BLaER1 treated with 17β-estradiol and CSF1 and Interleukin-3, amounts not matched to agents 10 nM and 100 nM (cell line): ENCODE measurements around the gene KLHL28.
"Not testable (repeated sequence)": the region's sequence is repeated elsewhere in the genome, so short reads cannot be mapped to it uniquely, and the experiment has no call there.

Experiments
- H3K27ac ChIP-seq, 11 experiments: shearing (Covaris generic); formaldehyde crosslinking; 2 replicates each; pipeline ENCODE4 v1.8.1; 2022
- H3K27me3 ChIP-seq, 11 experiments: shearing (Covaris generic); formaldehyde crosslinking; 2 replicates each; pipeline ENCODE4 v1.8.1; 2022
- H3K36me3 ChIP-seq, 11 experiments: shearing (Covaris generic); formaldehyde crosslinking; 2 replicates each; pipeline ENCODE4 v1.8.1; 2022
- H3K4me1 ChIP-seq, 10 experiments: shearing (Covaris generic); formaldehyde crosslinking; 2 replicates each; pipeline ENCODE4 v1.8.1; 2022
- H3K4me2 ChIP-seq, 11 experiments: shearing (Covaris generic); formaldehyde crosslinking; 2 replicates each; pipeline ENCODE4 v1.8.1; 2022
- H3K4me3 ChIP-seq, 10 experiments: shearing (Covaris generic); formaldehyde crosslinking; 2 replicates each; pipeline ENCODE4 v1.8.1; 2022
- H3K9ac ChIP-seq, 11 experiments: shearing (Covaris generic); formaldehyde crosslinking; 2 replicates each; pipeline ENCODE4 v1.8.1; 2022
- H3K9me3 ChIP-seq, 11 experiments: shearing (Covaris generic); formaldehyde crosslinking; replicated peaks in 1 of 11; 2 replicates each; pipeline ENCODE4 v1.8.1; 2022
- H4K20me1 ChIP-seq, 11 experiments: shearing (Covaris generic); formaldehyde crosslinking; 2 replicates each; pipeline ENCODE4 v1.8.1; 2022
- Cebpa-rat ChIP-seq, 11 experiments: shearing (Covaris generic); IDR thresholded peaks; 2 replicates each; pipeline ENCODE4 v1.8.1; 2022

The KLHL28 gene

GRCh38 chr14:44897845-44898151 is 63.9 kb downstream of the KLHL28 start:
- Histone ChIP-seq H3K4me1 (peaks cover 7 to 12% (median 11%) of the 10 kb centered on the region in 10 experiments; a peak in 17 of 20 replicates), H3K4me3 (peak overlapping the region; percentile 70 to 93 (median 91)), H3K36me3 (peaks cover 0 to 12% (median 0%) of the 10 kb centered on the region in 11 experiments; a peak in 2 of 22 replicates), H4K20me1 (no peaks in the 10 kb centered on the region), H3K27ac (peak overlapping the region; percentile 86 to 99 (median 93)), H3K9me3 (peaks cover 12 to 31% (median 18%) of the 10 kb centered on the region in 11 experiments; a peak in 21 of 22 replicates), H3K4me2 (peak overlapping the region; percentile 75 to 96 (median 90)), H3K9ac (peak overlapping the region; percentile 87 to 99 (median 95)), H3K27me3 (no peaks in the 10 kb centered on the region)
- no peak for TF ChIP-seq Cebpa-rat (IDR thresholded peaks at IDR 0.05)

- Histone ChIP-seq H3K4me1 (peaks cover 7 to 12% (median 11%) of the 10 kb centered on the region in 10 experiments; a peak in 17 of 20 replicates), H3K4me2 (peak overlapping the region; percentile 75 to 96 (median 90)), H3K27me3 (no peaks in the 10 kb centered on the region), H3K9me3 (peaks cover 14 to 35% (median 21%) of the 10 kb centered on the region in 11 experiments), H3K9ac (peak overlapping the region; percentile 87 to 99 (median 95)), H4K20me1 (no peaks in the 10 kb centered on the region), H3K27ac (peak overlapping the region; percentile 86 to 99 (median 93)), H3K4me3 (peak overlapping the region; percentile 70 to 93 (median 91)), H3K36me3 (peaks cover 0 to 10% (median 0%) of the 10 kb centered on the region in 11 experiments; a peak in 2 of 22 replicates)
- TF ChIP-seq Cebpa-rat (IDR thresholded peaks at IDR 0.05) = no peak
These were observed 64.5 kb downstream of the KLHL28 start for GRCh38 chr14:44897041-44897844.

GRCh38 chr14:44896275-44897040 is 65.3 kb downstream of the KLHL28 start:
- Histone ChIP-seq H3K4me2 (no peak overlapping the region), H3K27ac (peak overlapping the region in 5 of 11 experiments; percentile 1 to 99 (median 57); a peak in 6 of 22 replicates), H3K4me3 (peak overlapping the region; percentile 43 to 93 (median 91); a peak in 18 of 20 replicates)

DNA sequence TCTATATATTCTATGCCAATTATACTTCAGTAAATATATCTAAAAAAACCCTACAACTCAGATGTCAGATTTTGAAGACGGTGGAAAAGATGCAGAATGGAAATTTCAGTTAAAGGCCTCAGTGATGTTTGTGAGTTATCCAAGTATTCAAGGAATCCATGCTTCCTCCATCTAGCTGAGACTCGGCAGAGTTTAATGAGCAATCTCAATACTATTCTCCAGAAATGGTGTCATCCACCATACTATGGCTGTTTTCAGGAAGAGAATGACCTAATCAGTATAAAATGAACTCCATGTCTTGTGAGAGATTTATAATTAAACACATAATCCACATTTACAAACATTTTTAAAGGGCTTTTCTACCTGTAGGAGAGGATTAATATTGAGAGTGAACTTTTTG is 66.0 kb downstream of the KLHL28 start:
- H3K27me3 ChIP-seq = no peaks in the 10 kb centered on the region
- no peak for TF ChIP-seq Cebpa-rat (IDR thresholded peaks at IDR 0.05)
- H4K20me1 ChIP-seq = no peaks in the 10 kb centered on the region
- H3K4me1 ChIP-seq = peaks cover 7 to 12% (median 11%) of the 10 kb centered on the region in 10 experiments; a peak in 17 of 20 replicates
- no peak overlapping the region for H3K9ac ChIP-seq
- peaks cover 20 to 41% (median 27%) of the 10 kb centered on the region in 11 experiments for H3K9me3 ChIP-seq
- peaks cover 0 to 5% (median 0%) of the 10 kb centered on the region in 11 experiments; a peak in 1 of 22 replicates for H3K36me3 ChIP-seq
- no peak overlapping the region for H3K4me3 ChIP-seq
- H3K27ac ChIP-seq = no peak overlapping the region
- no peak overlapping the region for H3K4me2 ChIP-seq

More at GRCh38 chr14:44896275-44897040, 65.3 kb downstream of the KLHL28 start:
- Histone ChIP-seq H3K9ac (no peak overlapping the region), H3K4me1 (peaks cover 7 to 12% (median 11%) of the 10 kb centered on the region in 10 experiments; a peak in 17 of 20 replicates), H3K36me3 (peaks cover 0 to 5% (median 0%) of the 10 kb centered on the region in 11 experiments; a peak in 1 of 22 replicates), H3K27me3 (no peaks in the 10 kb centered on the region), H4K20me1 (no peaks in the 10 kb centered on the region), H3K9me3 (peaks cover 20 to 41% (median 27%) of the 10 kb centered on the region in 11 experiments)
- no peak for TF ChIP-seq Cebpa-rat (IDR thresholded peaks at IDR 0.05)

GRCh38 chr14:44893535-44893934 is 68.2 kb downstream of the KLHL28 start:
- H3K27ac ChIP-seq = no peak overlapping the region
- H3K4me3 ChIP-seq = no peak overlapping the region
- H3K9ac ChIP-seq = no peak overlapping the region
- H4K20me1 ChIP-seq = no peaks in the 10 kb centered on the region
- H3K27me3 ChIP-seq = no peaks in the 10 kb centered on the region
- TF ChIP-seq Cebpa-rat (IDR thresholded peaks at IDR 0.05) = no peak
- H3K36me3 ChIP-seq = no peaks in the 10 kb centered on the region
- H3K4me2 ChIP-seq = no peak overlapping the region
- H3K4me1 ChIP-seq = peaks cover 6 to 17% (median 8%) of the 10 kb centered on the region in 10 experiments; a peak in 17 of 20 replicates
- H3K9me3 ChIP-seq = peaks cover 20 to 41% (median 27%) of the 10 kb centered on the region in 11 experiments

- H3K4me3 ChIP-seq, H3K4me1 ChIP-seq, H3K27ac ChIP-seq, H3K36me3 ChIP-seq, H4K20me1 ChIP-seq, H3K9ac ChIP-seq, H3K27me3 ChIP-seq, H3K4me2 ChIP-seq: not testable (repeated sequence)
- H3K9me3 ChIP-seq = peaks cover 22 to 50% (median 32%) of the 10 kb centered on the region in 11 experiments
These were observed 69.9 kb downstream of the KLHL28 start for GRCh38 chr14:44891726-44892372.

- Histone ChIP-seq H3K4me3 (no peak overlapping the region), H3K4me2 (peak overlapping the region in 1 of 11 experiments; percentile 6; a peak in 1 of 22 replicates), H3K36me3 (no peaks in the 10 kb centered on the region), H3K4me1 (peaks cover 0 to 8% (median 0%) of the 10 kb centered on the region in 10 experiments; a peak in 2 of 20 replicates), H3K27me3 (no peaks in the 10 kb centered on the region), H3K9ac (no peak overlapping the region), H3K27ac (no peak overlapping the region), H3K9me3 (peaks cover 7 to 41% (median 21%) of the 10 kb centered on the region in 11 experiments; a peak in 19 of 22 replicates), H4K20me1 (no peaks in the 10 kb centered on the region)
- TF ChIP-seq Cebpa-rat (IDR thresholded peaks at IDR 0.05) = no peak
These were observed 71.9 kb downstream of the KLHL28 start for GRCh38 chr14:44889595-44890471.

GRCh38 chr14:44887596-44887955 is 74.2 kb downstream of the KLHL28 start:
- Histone ChIP-seq H3K4me2 (no peak overlapping the region), H3K9ac (no peak overlapping the region), H3K4me1 (peaks cover 0 to 8% (median 0%) of the 10 kb centered on the region in 10 experiments; a peak in 2 of 20 replicates), H3K4me3 (no peak overlapping the region), H3K27ac (no peak overlapping the region), H3K27me3 (no peaks in the 10 kb centered on the region), H4K20me1 (no peaks in the 10 kb centered on the region), H3K36me3 (no peaks in the 10 kb centered on the region), H3K9me3 (peaks cover 10 to 43% (median 20%) of the 10 kb centered on the region in 11 experiments; a peak in 20 of 22 replicates)
- TF ChIP-seq Cebpa-rat (IDR thresholded peaks at IDR 0.05) = no peak
